Osteocyte (in vitro differentiated cells): Measurements from ENCODE around the gene IL17F. TPM values are rescaled to one million over a fixed set of nuclear protein-coding genes. Genes with fewer than 3 reads are reported as not detected.
A peak's percentile ranks its signal among the peaks of the same experiment; 100 is the strongest.

Experiments
- DNase-seq: peaks from one replicate; pipeline ENCODE4 v3.0.0; 2021; ENCODE audit warnings: mixed read lengths; ENCODE audit not compliant: unreplicated experiment; ENCODE audit errors: extremely low spot score
- H3K27ac Mint-ChIP-seq: one replicate; pipeline ENCODE4 v1.8.0; 2021; ENCODE audit warnings: mild to moderate bottlenecking, mixed read lengths; ENCODE audit not compliant: unreplicated experiment
- H3K27me3 Mint-ChIP-seq: one replicate; pipeline ENCODE4 v1.8.0; 2021; ENCODE audit warnings: mixed read lengths; ENCODE audit not compliant: unreplicated experiment
- H3K36me3 Mint-ChIP-seq: one replicate; pipeline ENCODE4 v1.8.0; 2021; ENCODE audit warnings: mixed read lengths; ENCODE audit not compliant: unreplicated experiment
- H3K4me1 Mint-ChIP-seq: one replicate; pipeline ENCODE4 v1.8.0; 2021; ENCODE audit warnings: mixed read lengths; ENCODE audit not compliant: unreplicated experiment
- H3K4me3 Mint-ChIP-seq: one replicate; pipeline ENCODE4 v1.8.0; 2021; ENCODE audit warnings: mild to moderate bottlenecking, moderate library complexity, mixed read lengths; ENCODE audit not compliant: unreplicated experiment
- H3K9me3 Mint-ChIP-seq: one replicate; pipeline ENCODE4 v1.8.0; 2021; ENCODE audit warnings: mixed read lengths; ENCODE audit not compliant: unreplicated experiment
- CTCF ChIP-seq: fragments of 200-600 bp; sonication (generic); IDR thresholded peaks from 2 replicates; pipeline ENCODE4 v1.5.0; 2021; ENCODE audit warnings: antibody characterized with exemption, mild to moderate bottlenecking, moderate library complexity
- total RNA-seq: library from RNA; stranded (reverse); gene quantifications from 2 replicates; pipeline ENCODE4 v1.2.1, GENCODE V29; 2021

IL17F gene
- total RNA-seq, 1 donor from 2014 or later, result not detected

DNA sequence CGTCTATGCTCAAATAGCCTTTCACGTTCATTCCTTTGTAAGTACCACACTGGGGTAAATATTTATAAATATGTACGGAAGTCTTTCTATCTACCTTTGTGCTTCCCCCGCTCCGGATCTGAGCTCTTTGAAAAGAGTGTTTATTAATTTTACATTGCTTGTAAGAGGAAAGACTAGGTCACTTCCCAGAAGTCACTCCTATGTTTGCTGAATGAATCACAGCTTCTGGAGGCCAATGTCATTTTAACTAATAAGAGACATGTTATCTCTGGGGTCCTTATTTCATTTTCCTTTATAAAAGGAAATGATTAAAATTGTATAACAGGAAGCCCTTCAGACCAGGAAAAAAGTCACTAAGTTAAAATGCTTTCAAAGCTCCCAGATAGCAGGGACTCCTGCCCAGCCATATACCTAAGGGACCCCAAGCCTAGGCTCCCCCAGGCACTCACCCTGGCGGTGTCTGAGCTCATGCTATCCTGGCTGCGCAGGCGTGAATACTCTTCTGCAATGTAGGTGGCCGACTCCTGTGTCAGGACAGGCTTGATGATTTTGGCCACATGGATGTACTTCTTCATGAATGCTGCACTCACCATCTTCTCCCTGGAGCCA lies 27.7 kb upstream of the IL17F start:
- no peak for DNase-seq
- Mint-ChIP-seq H3K4me1 (no peaks in the 10 kb centered on the region), H3K36me3 (peaks cover 47% of the 10 kb centered on the region), H3K4me3 (no peak overlapping the region), H3K9me3 (no peaks in the 10 kb centered on the region), H3K27ac (no peak overlapping the region), H3K27me3 (no peaks in the 10 kb centered on the region)
- TF ChIP-seq CTCF, result no peak

DNA sequence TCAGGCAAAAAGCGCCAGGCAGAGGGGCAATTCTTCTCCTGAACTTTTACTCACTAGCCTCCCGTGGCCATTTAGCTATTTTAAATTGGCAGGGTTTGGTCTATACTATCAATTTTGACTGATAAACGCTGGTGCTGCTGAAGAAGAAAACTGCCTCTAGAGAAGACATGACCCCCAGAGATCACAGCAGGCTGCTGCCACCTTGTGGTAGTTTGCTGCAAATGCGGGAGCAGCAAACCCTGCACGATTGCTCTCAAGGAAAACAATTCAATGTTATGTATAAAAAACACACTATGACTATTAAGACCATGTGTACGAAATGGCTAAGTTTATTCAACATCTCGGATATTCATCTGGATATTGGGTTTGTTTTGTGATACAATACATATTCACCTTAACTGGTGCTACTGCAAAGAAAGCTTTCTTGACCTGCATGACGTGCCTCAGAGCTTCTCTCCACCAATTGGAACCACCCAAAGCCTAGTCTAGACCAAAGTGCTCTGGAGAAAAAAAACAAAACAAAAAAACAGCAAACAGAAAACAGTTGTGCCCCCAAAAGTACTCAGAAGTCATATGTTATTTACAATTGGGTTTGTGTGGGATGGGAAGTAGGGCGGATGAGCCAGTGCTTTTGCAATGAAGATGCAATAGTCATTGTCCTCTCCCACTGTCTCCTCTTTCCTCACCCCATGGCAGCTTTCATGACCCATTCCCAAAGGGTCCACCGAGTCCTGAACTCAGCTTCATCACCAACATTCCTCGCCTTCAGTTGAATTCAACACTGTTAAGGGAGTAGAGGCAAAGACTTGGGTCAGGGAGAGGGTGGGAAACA lies 19.6 kb upstream of the IL17F start:
- H3K36me3 Mint-ChIP-seq, result peaks cover 26% of the 10 kb centered on the region
- H3K4me1 Mint-ChIP-seq, result peaks cover 6% of the 10 kb centered on the region
- DNase-seq, result no peak
- no peak overlapping the region for H3K4me3 Mint-ChIP-seq
- no peaks in the 10 kb centered on the region for H3K9me3 Mint-ChIP-seq
- H3K27ac Mint-ChIP-seq, result no peak overlapping the region
- no peaks in the 10 kb centered on the region for H3K27me3 Mint-ChIP-seq
- peak; percentile 96 for TF ChIP-seq CTCF

DNA sequence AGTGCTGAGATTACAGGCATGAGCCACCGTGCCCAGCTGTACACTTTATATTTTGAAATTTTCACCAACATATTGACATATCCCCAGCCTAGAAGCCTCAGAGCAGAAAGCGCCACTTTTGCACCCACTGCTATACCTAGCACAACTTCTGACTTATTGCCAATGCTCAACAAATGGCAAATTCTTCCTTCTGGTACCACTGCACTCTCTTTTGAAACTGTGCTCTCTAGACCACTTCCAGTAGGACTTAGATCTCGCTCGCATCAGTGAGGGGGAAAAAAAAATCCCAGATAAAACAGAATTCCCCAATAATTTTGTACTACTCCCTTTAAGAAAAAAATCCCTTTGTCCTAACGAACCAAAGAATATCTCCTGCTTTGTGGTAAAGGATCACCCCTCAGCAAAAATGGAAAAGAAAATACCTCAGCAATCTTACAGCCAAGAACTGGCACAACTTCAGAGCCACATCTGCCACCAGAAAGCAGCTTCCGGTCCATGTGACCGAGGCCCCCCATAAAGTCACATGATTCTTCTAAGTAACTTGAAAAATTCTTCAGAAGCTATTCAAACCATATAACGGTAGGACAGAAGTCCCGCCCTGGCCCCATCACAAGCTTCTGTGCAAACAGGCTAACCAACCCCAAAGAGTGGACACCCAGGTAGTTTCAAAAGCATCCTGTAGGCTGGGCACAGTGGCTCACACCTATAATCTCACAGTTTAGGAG lies 18.5 kb upstream of the IL17F start:
- no peak for TF ChIP-seq CTCF
- no peaks in the 10 kb centered on the region for H3K27me3 Mint-ChIP-seq
- no peak for DNase-seq
- no peaks in the 10 kb centered on the region for H3K9me3 Mint-ChIP-seq
- no peak overlapping the region for H3K4me3 Mint-ChIP-seq
- peaks cover 6% of the 10 kb centered on the region for H3K4me1 Mint-ChIP-seq
- peak overlapping the region; percentile 11 for H3K27ac Mint-ChIP-seq
- peaks cover 17% of the 10 kb centered on the region for H3K36me3 Mint-ChIP-seq

- Mint-ChIP-seq H3K27ac (no peak overlapping the region), H3K36me3 (peaks cover 13% of the 10 kb centered on the region), H3K27me3 (no peaks in the 10 kb centered on the region), H3K4me1 (peaks cover 6% of the 10 kb centered on the region), H3K4me3 (no peak overlapping the region), H3K9me3 (no peaks in the 10 kb centered on the region)
- no peak for TF ChIP-seq CTCF
- no peak for DNase-seq
Observed at GRCh38 chr6:52261229-52261628, 16.9 kb upstream of the IL17F start.

GRCh38 chr6:52260634-52261033 lies 16.3 kb upstream of the IL17F start:
- Mint-ChIP-seq H3K4me3 (no peak overlapping the region), H3K9me3 (no peaks in the 10 kb centered on the region), H3K27ac (no peak overlapping the region), H3K4me1 (peaks cover 6% of the 10 kb centered on the region), H3K36me3 (peaks cover 10% of the 10 kb centered on the region), H3K27me3 (no peaks in the 10 kb centered on the region)
- no peak for TF ChIP-seq CTCF
- no peak for DNase-seq
